Measurements from ENCODE around the gene DYNC1I2.

DNA sequence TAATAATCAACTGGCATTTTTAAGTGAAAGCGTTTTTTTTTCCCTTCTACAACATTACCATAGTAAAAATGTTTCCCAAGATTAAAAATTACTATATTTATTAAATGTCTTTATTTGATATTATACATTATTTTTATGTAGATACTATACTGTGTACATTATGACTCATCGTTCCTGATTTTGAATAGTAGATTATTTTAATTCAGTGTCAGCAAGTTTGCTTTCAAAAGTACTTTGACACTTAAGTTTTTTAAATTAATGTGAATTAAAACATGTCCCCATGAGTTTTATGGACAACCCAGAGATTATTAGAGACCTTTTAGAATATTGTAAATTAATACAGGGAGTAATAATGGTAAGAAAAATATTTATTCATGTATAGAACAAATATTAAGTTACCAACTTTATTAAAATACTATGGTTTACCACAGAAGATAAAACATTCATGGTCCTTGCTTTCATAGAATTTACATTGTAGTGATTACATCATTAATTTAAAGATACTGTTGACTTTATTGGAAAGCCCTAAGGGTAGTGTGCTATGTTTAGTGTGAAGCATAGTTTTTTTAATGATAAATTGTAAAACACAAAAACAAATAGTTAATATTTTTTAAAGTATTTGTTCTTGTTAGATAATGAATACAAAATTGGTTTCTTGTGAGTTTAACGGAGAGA, 21.9 kb downstream of the DYNC1I2 start:
- no peak for TF ChIP-seq POLR2A (IDR thresholded peaks at IDR 0.05)
- TF ChIP-seq POLR2AphosphoS5 (IDR thresholded peaks at IDR 0.05), result no peak
- TF ChIP-seq, protein P1, sequence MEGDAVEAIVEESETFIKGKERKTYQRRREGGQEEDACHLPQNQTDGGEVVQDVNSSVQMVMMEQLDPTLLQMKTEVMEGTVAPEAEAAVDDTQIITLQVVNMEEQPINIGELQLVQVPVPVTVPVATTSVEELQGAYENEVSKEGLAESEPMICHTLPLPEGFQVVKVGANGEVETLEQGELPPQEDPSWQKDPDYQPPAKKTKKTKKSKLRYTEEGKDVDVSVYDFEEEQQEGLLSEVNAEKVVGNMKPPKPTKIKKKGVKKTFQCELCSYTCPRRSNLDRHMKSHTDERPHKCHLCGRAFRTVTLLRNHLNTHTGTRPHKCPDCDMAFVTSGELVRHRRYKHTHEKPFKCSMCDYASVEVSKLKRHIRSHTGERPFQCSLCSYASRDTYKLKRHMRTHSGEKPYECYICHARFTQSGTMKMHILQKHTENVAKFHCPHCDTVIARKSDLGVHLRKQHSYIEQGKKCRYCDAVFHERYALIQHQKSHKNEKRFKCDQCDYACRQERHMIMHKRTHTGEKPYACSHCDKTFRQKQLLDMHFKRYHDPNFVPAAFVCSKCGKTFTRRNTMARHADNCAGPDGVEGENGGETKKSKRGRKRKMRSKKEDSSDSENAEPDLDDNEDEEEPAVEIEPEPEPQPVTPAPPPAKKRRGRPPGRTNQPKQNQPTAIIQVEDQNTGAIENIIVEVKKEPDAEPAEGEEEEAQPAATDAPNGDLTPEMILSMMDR (IDR thresholded peaks at IDR 0.05), result no peak

Data from transverse colon (tissue), 4 donors.